Osteocyte (in vitro differentiated cells): Measurements from ENCODE around the gene FLOT1. TPM values are rescaled to one million over a fixed set of nuclear protein-coding genes. Genes with fewer than 3 reads are reported as not detected.

Experiments used
- DNase-seq: peaks from one replicate; pipeline ENCODE4 v3.0.0; 2021; ENCODE audit warnings: mixed read lengths; ENCODE audit not compliant: unreplicated experiment; ENCODE audit errors: extremely low spot score
- H3K27ac Mint-ChIP-seq: one replicate; pipeline ENCODE4 v1.8.0; 2021; ENCODE audit warnings: mild to moderate bottlenecking, mixed read lengths; ENCODE audit not compliant: unreplicated experiment
- H3K27me3 Mint-ChIP-seq: one replicate; pipeline ENCODE4 v1.8.0; 2021; ENCODE audit warnings: mixed read lengths; ENCODE audit not compliant: unreplicated experiment
- H3K36me3 Mint-ChIP-seq: one replicate; pipeline ENCODE4 v1.8.0; 2021; ENCODE audit warnings: mixed read lengths; ENCODE audit not compliant: unreplicated experiment
- H3K4me1 Mint-ChIP-seq: one replicate; pipeline ENCODE4 v1.8.0; 2021; ENCODE audit warnings: mixed read lengths; ENCODE audit not compliant: unreplicated experiment
- H3K4me3 Mint-ChIP-seq: one replicate; pipeline ENCODE4 v1.8.0; 2021; ENCODE audit warnings: mild to moderate bottlenecking, moderate library complexity, mixed read lengths; ENCODE audit not compliant: unreplicated experiment
- H3K9me3 Mint-ChIP-seq: one replicate; pipeline ENCODE4 v1.8.0; 2021; ENCODE audit warnings: mixed read lengths; ENCODE audit not compliant: unreplicated experiment
- total RNA-seq: library from RNA; stranded (reverse); gene quantifications from 2 replicates; pipeline ENCODE4 v1.2.1, GENCODE V29; 2021
- TF ChIP-seq, protein P1 (sequence below): fragments of 200-600 bp; sonication (generic); IDR thresholded peaks from 2 replicates; pipeline ENCODE4 v1.5.0; 2021; ENCODE audit warnings: antibody characterized with exemption, mild to moderate bottlenecking, moderate library complexity

The FLOT1 gene
- total RNA-seq, 1 donor from 2014 or later = 88.1 TPM

DNA sequence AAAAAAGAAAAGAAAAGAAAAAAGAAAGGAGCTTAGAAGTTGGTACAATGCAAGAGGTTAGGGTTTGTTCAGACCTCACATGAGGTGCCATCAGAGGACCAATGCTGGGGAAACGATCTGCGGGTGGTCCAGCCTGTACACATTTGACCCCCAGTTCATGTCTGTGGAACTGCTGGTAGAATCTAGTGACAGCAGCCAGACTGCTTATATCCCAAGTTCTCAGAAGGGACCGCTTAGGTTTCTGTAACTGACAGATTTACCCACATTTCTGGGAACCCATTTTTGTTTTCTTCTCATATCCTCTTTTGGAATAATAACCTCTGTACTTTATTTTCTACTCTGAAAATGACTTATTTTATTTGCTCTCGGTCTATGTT is 60.7 kb downstream of the FLOT1 start:
- Mint-ChIP-seq H3K4me3 (peak overlapping the region; percentile 89), H3K9me3 (no peaks in the 10 kb centered on the region), H3K27ac (peak overlapping the region; percentile 88), H3K27me3 (no peaks in the 10 kb centered on the region), H3K4me1 (peaks cover 62% of the 10 kb centered on the region), H3K36me3 (peaks cover 36% of the 10 kb centered on the region)
- DNase-seq = no peak
- TF ChIP-seq, protein P1, sequence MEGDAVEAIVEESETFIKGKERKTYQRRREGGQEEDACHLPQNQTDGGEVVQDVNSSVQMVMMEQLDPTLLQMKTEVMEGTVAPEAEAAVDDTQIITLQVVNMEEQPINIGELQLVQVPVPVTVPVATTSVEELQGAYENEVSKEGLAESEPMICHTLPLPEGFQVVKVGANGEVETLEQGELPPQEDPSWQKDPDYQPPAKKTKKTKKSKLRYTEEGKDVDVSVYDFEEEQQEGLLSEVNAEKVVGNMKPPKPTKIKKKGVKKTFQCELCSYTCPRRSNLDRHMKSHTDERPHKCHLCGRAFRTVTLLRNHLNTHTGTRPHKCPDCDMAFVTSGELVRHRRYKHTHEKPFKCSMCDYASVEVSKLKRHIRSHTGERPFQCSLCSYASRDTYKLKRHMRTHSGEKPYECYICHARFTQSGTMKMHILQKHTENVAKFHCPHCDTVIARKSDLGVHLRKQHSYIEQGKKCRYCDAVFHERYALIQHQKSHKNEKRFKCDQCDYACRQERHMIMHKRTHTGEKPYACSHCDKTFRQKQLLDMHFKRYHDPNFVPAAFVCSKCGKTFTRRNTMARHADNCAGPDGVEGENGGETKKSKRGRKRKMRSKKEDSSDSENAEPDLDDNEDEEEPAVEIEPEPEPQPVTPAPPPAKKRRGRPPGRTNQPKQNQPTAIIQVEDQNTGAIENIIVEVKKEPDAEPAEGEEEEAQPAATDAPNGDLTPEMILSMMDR = no peak

DNA sequence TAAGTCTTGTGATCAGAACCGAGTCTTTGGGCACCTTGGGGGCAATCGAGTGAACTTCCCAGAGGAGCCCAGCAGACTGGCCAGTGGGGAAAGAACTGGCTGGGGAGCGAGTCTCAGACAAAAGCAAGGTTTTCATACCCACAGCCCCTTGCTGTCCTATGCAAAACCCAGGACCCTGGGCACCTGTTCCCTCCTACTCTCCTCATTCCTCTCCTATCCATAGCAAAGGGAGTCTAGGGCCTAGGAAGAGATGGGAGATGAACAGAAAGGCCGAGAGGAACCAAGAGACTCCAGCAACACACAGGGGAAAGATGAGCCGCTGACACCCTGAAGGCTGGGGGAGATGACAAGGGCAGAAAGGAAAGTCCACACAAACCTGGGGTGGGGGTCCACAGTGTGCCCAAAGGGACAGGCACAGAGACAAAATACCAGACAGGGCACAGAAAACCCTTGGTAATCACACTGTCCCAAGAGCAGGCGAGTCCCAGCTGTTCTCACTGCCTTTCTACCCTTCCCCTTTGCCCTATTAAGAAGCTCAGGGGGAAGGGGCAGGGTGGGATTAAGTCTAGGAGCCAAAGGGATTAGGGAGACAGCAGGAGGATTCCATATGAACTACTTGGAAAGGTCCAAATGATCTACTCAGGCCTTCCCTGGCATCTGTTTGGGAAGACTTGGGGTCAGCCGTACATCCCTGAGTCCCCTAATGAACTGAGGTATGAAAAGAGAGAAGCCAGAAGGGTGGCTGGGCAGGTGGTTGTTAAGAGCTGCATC is 62.5 kb downstream of the FLOT1 start:
- Mint-ChIP-seq H3K27ac (peak overlapping the region; percentile 59), H3K4me1 (peaks cover 60% of the 10 kb centered on the region)
- DNase-seq = no peak

GRCh38 chr6:30678964-30679726 is 63.3 kb downstream of the FLOT1 start:
- Mint-ChIP-seq H3K4me1 (peaks cover 58% of the 10 kb centered on the region), H3K27me3 (no peaks in the 10 kb centered on the region), H3K27ac (peak overlapping the region; percentile 64), H3K4me3 (peak overlapping the region; percentile 89), H3K9me3 (no peaks in the 10 kb centered on the region), H3K36me3 (peaks cover 32% of the 10 kb centered on the region)
- TF ChIP-seq, protein P1 = peak; percentile 95
- peak; percentile 95 for DNase-seq

More for the DNA sequence above, 62.5 kb downstream of the FLOT1 start:
- no peaks in the 10 kb centered on the region for H3K9me3 Mint-ChIP-seq
- peak overlapping the region; percentile 89 for H3K4me3 Mint-ChIP-seq
- peaks cover 36% of the 10 kb centered on the region for H3K36me3 Mint-ChIP-seq
- TF ChIP-seq, protein P1 = no peak
- H3K27me3 Mint-ChIP-seq = no peaks in the 10 kb centered on the region

Other genes starting within 250 kb of the FLOT1 start
- 81.0 and 84.4 TPM in 2 replicates for gene GNL1, start 186.2 kb downstream of the FLOT1 start, total RNA-seq
- gene PRR3, start 185.4 kb downstream of the FLOT1 start, total RNA-seq = 12.1 and 17.1 TPM in 2 replicates
- 63.8 and 70.5 TPM in 2 replicates for gene ABCF1, start 171.2 kb downstream of the FLOT1 start, total RNA-seq
- 82.1 and 87.6 TPM in 2 replicates for gene PPP1R10, start 125.4 kb downstream of the FLOT1 start, total RNA-seq
- gene MRPS18B, start 124.8 kb downstream of the FLOT1 start, total RNA-seq = 36.6 and 39.2 TPM in 2 replicates
- gene ATAT1, start 115.8 kb downstream of the FLOT1 start, total RNA-seq = 17.3 and 20.0 TPM in 2 replicates
- 13.5 and 17.2 TPM in 2 replicates for gene C6orf136, start 95.6 kb downstream of the FLOT1 start, total RNA-seq
- 28.7 TPM in 2 replicates for gene DHX16, start 69.7 kb downstream of the FLOT1 start, total RNA-seq
- gene PPP1R18, start 56.0 kb downstream of the FLOT1 start, total RNA-seq = 134 and 135 TPM in 2 replicates
- gene NRM, start 51.7 kb downstream of the FLOT1 start, total RNA-seq = 28.1 and 31.5 TPM in 2 replicates
- gene MDC1, start 25.4 kb downstream of the FLOT1 start, total RNA-seq = 37.7 and 40.1 TPM in 2 replicates
- gene TUBB, start 22.3 kb downstream of the FLOT1 start, total RNA-seq = 725 and 729 TPM in 2 replicates
- gene IER3, start 1.9 kb upstream of the FLOT1 start, total RNA-seq = 395 and 418 TPM in 2 replicates
- gene DDR1, start 141.8 kb upstream of the FLOT1 start, total RNA-seq = 130 and 146 TPM in 2 replicates
- gene GTF2H4, start 165.5 kb upstream of the FLOT1 start, total RNA-seq = 35.5 and 39.3 TPM in 2 replicates
- 44.0 and 46.4 TPM in 2 replicates for gene VARS2, start 171.6 kb upstream of the FLOT1 start, total RNA-seq
- gene SFTA2, start 189.5 kb upstream of the FLOT1 start, total RNA-seq = not detected in 2 replicates
- gene MUCL3, start 198.3 kb upstream of the FLOT1 start, total RNA-seq = not detected in 2 replicates
- not detected in 2 replicates for gene MUC21, start 241.0 kb upstream of the FLOT1 start, total RNA-seq